Thyroid gland (tissue), 4 donors: ENCODE measurements around the gene MYLK. TPM values are rescaled to one million over a fixed set of nuclear protein-coding genes. Genes with fewer than 3 reads are reported as not detected.

Source experiments
- DNase-seq, 2 donors: peaks; one replicate each; pipeline ENCODE4 v3.0.0-alpha.2; 2019
- H3K27ac ChIP-seq, 3 donors: fragments of 200-600 bp; sonication (generic); 1 replicate in 2 of 3; 2 replicates in 1 of 3; pipeline ENCODE4 v1.5.1; 2016 to 2019; ENCODE audit warnings: mild to moderate bottlenecking in 1 of 3, moderate library complexity in 1 of 3
- H3K27me3 ChIP-seq: fragments of 200-600 bp; sonication (generic); one replicate; pipeline ENCODE4 v1.5.1; 2019
- H3K36me3 ChIP-seq, 2 donors: fragments of 200-600 bp; sonication (generic); one replicate each; pipeline ENCODE4 v1.5.1; 2016 to 2019
- H3K4me1 ChIP-seq, 2 donors: fragments of 200-600 bp; sonication (generic); one replicate each; pipeline ENCODE4 v1.5.1; 2017 to 2019
- H3K4me3 ChIP-seq, 3 donors: fragments of 200-600 bp; sonication (generic); replicated peaks in 1 of 3; 1 replicate in 2 of 3; 2 replicates in 1 of 3; pipeline ENCODE4 v1.5.1; 2016; ENCODE audit warnings: mild to moderate bottlenecking in 1 of 3
- H3K9me3 ChIP-seq: fragments of 200-600 bp; sonication (generic); one replicate; pipeline ENCODE4 v1.5.1; 2017
- POLR2A ChIP-seq, 2 donors: fragments of 450-650 bp; IDR thresholded peaks; one replicate each; pipeline ENCODE4 v1.6.1; 2017; ENCODE audit warnings: antibody characterized with exemption in 2 of 2, mild to moderate bottlenecking in 2 of 2, moderate library complexity in 1 of 2
- WGBS, 2 donors: methylation state at CpG; one replicate each; pipeline ENCODE4 v1.1.5; 2017; 5-methylcytosine and 5-hydroxymethylcytosine counted together
- intact Hi-C: fragments of 100-400 bp; cut with DNase I; formaldehyde crosslinking; loops from one replicate; pipeline ENCODE4 v1.15.1; 2023
- total RNA-seq, 4 donors: library from RNA; depleted of rRNA; stranded (reverse); fragments of >200 nt; gene quantifications; one replicate each; pipeline ENCODE4 v1.2.3, GENCODE V29; 2016
- TF ChIP-seq, protein P1 (sequence below), 6 experiments: fragments of 200-600 bp in 3 of 6; fragments of 450-650 bp in 3 of 6; sonication (generic) in 3 of 6; IDR thresholded peaks; one replicate each; pipeline ENCODE4 v1.5.1; 2016 to 2019; ENCODE audit warnings: antibody characterized with exemption in 6 of 6, mild to moderate bottlenecking in 2 of 6, inconsistent platforms in 1 of 6, moderate library complexity in 1 of 6

The MYLK gene
- total RNA-seq, 4 donors from 2014 or later = 28.9 to 51.2 (median 37.4) TPM

DNA sequence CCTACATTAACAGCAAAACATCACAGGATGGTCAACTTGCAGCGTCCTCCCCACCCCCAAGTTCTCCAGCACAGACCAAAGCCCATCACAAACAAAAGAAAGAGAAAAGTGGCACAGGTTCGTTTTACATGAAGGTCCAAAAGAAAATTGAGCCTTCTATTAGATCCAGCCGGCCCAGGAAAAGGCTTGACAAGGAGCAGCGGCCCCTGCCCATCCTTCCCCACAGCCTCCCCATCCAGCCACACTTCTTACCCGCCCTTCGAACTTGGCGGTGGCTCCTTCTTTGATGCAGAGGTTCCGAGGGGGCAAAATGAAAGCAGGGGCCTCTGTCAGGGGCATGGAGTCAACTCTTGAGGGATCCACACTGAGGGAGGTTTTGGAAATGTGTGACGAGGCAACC lies 90.7 kb downstream of the MYLK start:
- Histone ChIP-seq H3K36me3 (no peaks in the 10 kb centered on the region), H3K27me3 (no peaks in the 10 kb centered on the region), H3K4me1 (no peaks in the 10 kb centered on the region), H3K4me3 (no peak overlapping the region), H3K9me3 (no peaks in the 10 kb centered on the region), H3K27ac (no peak overlapping the region)
- DNase-seq = no peak
- TF ChIP-seq, protein P1, sequence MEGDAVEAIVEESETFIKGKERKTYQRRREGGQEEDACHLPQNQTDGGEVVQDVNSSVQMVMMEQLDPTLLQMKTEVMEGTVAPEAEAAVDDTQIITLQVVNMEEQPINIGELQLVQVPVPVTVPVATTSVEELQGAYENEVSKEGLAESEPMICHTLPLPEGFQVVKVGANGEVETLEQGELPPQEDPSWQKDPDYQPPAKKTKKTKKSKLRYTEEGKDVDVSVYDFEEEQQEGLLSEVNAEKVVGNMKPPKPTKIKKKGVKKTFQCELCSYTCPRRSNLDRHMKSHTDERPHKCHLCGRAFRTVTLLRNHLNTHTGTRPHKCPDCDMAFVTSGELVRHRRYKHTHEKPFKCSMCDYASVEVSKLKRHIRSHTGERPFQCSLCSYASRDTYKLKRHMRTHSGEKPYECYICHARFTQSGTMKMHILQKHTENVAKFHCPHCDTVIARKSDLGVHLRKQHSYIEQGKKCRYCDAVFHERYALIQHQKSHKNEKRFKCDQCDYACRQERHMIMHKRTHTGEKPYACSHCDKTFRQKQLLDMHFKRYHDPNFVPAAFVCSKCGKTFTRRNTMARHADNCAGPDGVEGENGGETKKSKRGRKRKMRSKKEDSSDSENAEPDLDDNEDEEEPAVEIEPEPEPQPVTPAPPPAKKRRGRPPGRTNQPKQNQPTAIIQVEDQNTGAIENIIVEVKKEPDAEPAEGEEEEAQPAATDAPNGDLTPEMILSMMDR (IDR thresholded peaks at IDR 0.05) = no peak
- no peak for TF ChIP-seq POLR2A (IDR thresholded peaks at IDR 0.05)
- WGBS, 2 donors = 80 to 83% methylated on average over 9 of the region's 9 CpGs
- intact Hi-C loops = no loop called here

DNA sequence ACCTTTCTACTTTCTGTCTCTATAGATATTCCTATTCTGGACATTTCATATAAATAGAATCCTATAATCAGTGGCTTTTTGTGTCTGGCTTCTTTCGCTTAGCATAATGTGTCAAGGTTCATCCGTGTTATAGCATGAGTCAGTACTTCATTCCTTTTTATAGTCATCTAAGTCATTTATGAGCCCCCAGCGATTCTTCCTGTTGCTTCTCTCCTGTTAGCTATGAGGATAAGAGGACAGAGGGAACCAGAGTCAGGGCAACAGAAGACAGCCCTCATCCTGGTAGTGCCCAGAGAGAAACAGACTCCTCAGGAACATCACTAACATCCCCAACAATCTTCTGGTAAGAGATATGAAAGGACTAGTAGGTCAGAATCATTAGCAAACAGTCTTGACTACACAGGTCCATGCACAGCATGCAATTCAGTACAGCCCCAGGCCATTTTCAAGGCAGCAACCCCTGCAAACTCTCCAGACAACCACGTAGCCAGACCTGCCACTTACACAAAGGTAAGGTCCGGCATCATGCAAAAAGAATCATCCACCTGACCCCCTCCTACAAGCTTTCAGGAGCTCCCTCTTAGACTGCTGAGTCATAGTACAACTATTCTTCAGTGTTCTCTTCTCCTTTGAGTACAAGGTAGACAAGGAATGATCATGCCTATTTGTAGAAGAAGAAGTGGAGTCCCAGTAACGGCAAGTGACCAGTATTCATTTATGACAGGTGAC lies 91.5 kb downstream of the MYLK start:
- Histone ChIP-seq H3K36me3 (no peaks in the 10 kb centered on the region), H3K4me3 (no peak overlapping the region), H3K9me3 (no peaks in the 10 kb centered on the region), H3K27me3 (no peaks in the 10 kb centered on the region), H3K27ac (no peak overlapping the region), H3K4me1 (no peaks in the 10 kb centered on the region)
- intact Hi-C loops = no loop called here
- DNase-seq = no peak
- 70 to 87% methylated on average over 6 of the region's 6 CpGs for WGBS, 2 donors
- no peak for TF ChIP-seq POLR2A (IDR thresholded peaks at IDR 0.05)
- TF ChIP-seq, protein P1 (IDR thresholded peaks at IDR 0.05) = no peak

DNA sequence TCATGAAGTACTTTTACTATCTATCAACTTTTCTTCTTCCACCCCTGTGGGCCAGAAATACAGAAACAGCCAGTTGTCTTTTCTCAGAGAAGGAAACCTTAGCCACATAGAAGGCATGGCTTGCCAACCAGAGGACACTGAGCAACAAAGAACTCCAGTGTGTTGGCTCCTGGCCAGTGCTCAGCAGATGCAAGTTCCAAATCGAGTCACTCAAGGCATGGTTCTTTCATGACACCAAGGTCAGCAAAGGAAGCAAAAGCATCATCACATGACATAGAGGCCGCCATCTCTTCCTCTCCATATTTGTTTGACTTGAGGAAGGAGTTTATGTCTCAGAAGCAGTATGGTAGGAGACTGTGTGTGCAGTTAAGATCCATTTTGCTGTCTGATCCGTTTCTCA lies 92.2 kb downstream of the MYLK start:
- Histone ChIP-seq H3K36me3 (no peaks in the 10 kb centered on the region), H3K27ac (no peak overlapping the region), H3K4me3 (no peak overlapping the region), H3K9me3 (no peaks in the 10 kb centered on the region), H3K4me1 (no peaks in the 10 kb centered on the region), H3K27me3 (no peaks in the 10 kb centered on the region)
- TF ChIP-seq, protein P1 (IDR thresholded peaks at IDR 0.05) = no peak
- WGBS, 2 donors = 66 to 69% methylated on average over 3 of the region's 3 CpGs
- intact Hi-C loops = no loop called here
- no peak for DNase-seq

DNA sequence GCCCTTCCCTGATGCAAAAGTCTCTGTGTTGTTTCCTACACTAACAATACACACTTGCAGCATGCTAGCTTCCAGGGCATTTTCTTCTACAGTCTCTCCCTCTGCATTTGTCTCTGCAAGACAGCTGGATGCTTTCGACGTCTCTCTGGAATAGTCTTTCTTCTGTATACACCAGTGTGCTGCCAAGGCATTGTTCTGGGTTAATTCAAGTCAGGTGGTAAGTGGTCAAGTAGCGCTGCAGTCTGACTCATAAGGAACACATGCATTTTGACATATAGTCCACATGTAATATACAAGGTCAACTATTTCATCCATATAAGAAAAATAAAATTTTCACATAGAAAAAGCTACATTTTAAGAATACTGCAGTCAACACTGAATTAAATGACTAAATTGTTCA lies 92.7 kb downstream of the MYLK start:
- H3K27me3 ChIP-seq = no peaks in the 10 kb centered on the region
- no peak overlapping the region for H3K4me3 ChIP-seq
- H3K9me3 ChIP-seq = no peaks in the 10 kb centered on the region
- H3K36me3 ChIP-seq = no peaks in the 10 kb centered on the region
- no peak for DNase-seq
- TF ChIP-seq, protein P1 (IDR thresholded peaks at IDR 0.05) = no peak
- TF ChIP-seq POLR2A (IDR thresholded peaks at IDR 0.05) = no peak
- intact Hi-C loops = no loop called here
- WGBS, 2 donors = 72 to 81% methylated on average over 3 of the region's 3 CpGs
- H3K27ac ChIP-seq = no peak overlapping the region
- H3K4me1 ChIP-seq = no peaks in the 10 kb centered on the region

DNA sequence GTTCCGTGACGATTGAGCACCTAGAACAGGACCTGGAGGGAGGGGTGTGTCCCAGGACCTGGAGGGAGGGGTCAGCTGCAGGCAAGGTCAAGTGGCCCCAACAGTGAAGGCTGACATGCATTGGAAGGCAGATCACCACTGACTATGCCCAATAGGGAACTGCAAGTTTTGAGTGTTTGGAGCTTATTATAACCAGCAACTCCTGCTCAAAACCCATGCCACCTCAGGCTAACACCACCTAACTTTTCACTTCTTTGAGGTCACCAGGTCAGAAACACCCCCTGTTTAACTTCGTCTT lies 93.1 kb downstream of the MYLK start:
- Histone ChIP-seq H3K27ac (no peak overlapping the region), H3K27me3 (no peaks in the 10 kb centered on the region), H3K4me3 (no peak overlapping the region), H3K36me3 (no peaks in the 10 kb centered on the region), H3K9me3 (no peaks in the 10 kb centered on the region), H3K4me1 (no peaks in the 10 kb centered on the region)
- intact Hi-C loops = no loop called here
- TF ChIP-seq, protein P1 (IDR thresholded peaks at IDR 0.05) = no peak
- TF ChIP-seq POLR2A (IDR thresholded peaks at IDR 0.05) = no peak
- WGBS, 2 donors = 93 to 98% methylated on average over 3 of the region's 3 CpGs
- no peak for DNase-seq
